Suprapubic skin (tissue), 4 donors: ENCODE data around the gene PLA2G3.

Source experiments
- CTCF ChIP-seq, 2 donors: fragments of 200-600 bp in 1 of 2; fragments of 450-650 bp in 1 of 2; sonication (generic) in 1 of 2; IDR thresholded peaks; one replicate each; pipeline ENCODE4 v1.5.1; 2016 to 2019; ENCODE audit warnings: antibody characterized with exemption in 2 of 2, mild to moderate bottlenecking in 1 of 2, moderate library complexity in 1 of 2
- POLR2A ChIP-seq, 2 donors: fragments of 450-650 bp; IDR thresholded peaks; one replicate each; pipeline ENCODE4 v1.6.1; 2017; ENCODE audit warnings: antibody characterized with exemption in 2 of 2, mild to moderate bottlenecking in 2 of 2, moderate library complexity in 2 of 2
- POLR2AphosphoS5 ChIP-seq, 3 donors: sonication (generic); formaldehyde crosslinking; IDR thresholded peaks; one replicate each; pipeline ENCODE4 v1.6.1; 2017; ENCODE audit warnings: antibody characterized with exemption in 3 of 3

DNA sequence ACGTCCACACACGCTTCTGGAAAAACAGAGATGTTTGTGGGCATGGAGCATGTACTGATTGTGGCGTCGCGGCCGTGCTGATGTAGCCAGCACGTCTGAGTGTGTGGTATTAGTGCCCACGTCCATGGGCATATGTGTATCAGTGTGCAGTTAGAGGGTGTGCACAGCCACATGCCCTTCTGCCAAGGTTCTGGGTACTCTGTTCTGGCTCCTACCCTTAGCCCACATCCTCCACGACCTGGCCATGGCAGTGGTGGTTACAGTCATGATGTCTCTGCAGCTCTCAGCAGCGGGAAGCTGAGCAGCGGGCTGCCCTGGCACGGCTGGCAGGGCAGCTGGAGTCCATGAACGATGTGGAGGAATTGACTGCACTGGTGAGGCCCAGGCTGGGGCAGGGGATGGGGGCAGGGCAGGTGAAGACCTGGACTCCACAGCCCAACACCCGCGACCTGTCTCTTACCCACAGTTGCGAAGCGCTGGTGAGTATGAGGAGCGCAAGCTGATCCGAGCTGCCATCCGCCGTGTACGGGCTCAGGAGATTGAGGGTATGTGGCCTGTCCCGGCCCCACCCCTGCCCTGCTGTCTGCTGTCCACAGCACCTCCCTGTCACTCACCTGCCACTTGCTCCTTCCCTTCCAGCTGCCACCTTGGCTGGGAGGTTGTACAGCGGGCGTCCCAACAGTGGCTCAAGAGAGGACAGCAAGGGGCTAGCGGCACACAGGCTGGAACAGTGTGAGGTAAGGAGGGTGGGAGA lies 51.9 kb downstream of the PLA2G3 start:
- no peak for TF ChIP-seq CTCF (IDR thresholded peaks at IDR 0.05)
- no peak for TF ChIP-seq POLR2AphosphoS5 (IDR thresholded peaks at IDR 0.05)
- no peak for TF ChIP-seq POLR2A (IDR thresholded peaks at IDR 0.05)
